MM.1S (cell line): ENCODE data around the gene F8.

Experiments used
- EZH2 ChIP-seq: fragments of 300-600 bp; sonication (generic); optimal IDR thresholded peaks from 2 replicates; pipeline ENCODE3; 2017; ENCODE audit warnings: low read depth, mild to moderate bottlenecking, antibody characterized with exemption, low read length, mixed read lengths
- TF ChIP-seq, protein P1 (sequence below): fragments of 300-600 bp; sonication (generic); IDR thresholded peaks from 2 replicates; pipeline ENCODE4 v1.5.1; 2016; ENCODE audit warnings: antibody characterized with exemption, low read length, mixed read lengths

DNA sequence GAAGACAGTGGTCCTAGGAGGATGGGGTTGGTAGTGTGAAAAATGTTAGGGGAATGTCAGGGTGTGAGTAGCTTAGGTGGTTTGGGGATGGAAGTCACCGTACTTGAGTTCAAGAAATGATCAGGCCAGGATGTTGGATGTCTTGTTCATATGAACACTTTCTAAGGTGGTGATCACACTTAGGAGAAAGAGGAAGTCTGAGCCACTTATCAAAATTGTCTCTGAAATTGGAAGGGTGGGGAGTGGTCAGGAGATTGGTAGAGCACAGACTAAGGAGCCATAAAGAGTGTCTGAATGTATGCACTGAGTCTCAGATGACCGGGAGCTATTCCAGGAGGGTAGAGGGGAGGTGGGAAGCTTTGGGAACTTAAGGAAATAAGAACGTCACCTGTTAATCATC is 31.1 kb upstream of the F8 start:
- no peak for TF ChIP-seq EZH2
- TF ChIP-seq, protein P1, sequence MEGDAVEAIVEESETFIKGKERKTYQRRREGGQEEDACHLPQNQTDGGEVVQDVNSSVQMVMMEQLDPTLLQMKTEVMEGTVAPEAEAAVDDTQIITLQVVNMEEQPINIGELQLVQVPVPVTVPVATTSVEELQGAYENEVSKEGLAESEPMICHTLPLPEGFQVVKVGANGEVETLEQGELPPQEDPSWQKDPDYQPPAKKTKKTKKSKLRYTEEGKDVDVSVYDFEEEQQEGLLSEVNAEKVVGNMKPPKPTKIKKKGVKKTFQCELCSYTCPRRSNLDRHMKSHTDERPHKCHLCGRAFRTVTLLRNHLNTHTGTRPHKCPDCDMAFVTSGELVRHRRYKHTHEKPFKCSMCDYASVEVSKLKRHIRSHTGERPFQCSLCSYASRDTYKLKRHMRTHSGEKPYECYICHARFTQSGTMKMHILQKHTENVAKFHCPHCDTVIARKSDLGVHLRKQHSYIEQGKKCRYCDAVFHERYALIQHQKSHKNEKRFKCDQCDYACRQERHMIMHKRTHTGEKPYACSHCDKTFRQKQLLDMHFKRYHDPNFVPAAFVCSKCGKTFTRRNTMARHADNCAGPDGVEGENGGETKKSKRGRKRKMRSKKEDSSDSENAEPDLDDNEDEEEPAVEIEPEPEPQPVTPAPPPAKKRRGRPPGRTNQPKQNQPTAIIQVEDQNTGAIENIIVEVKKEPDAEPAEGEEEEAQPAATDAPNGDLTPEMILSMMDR, result no peak
